ENCODE measurements around the gene CD180.

CD180 gene

DNA sequence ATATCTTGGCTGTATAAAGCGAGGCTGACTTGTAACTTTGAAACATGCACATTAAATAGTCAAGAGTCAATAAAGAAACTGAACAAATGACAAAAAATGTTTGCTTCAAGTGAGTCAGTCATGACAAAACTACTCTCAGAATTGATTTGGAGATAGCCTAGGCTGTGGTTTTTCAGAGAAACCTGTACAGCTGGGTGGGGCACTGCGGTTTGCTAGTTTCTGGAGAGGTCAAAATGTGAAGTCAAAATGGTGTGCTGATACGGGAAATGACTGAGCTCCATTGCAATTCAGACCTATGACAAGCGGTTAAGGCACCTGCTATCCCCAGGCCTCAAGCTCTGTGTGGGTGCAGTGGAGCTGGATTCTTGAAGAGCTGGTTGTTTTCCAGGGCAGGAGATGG lies 10.3 kb upstream of the CD180 start:
- no peak overlapping the region for H3K9ac ChIP-seq (ENCODE audit: low read length)
- peaks cover 25% of the 10 kb centered on the region for H3K4me1 ChIP-seq (ENCODE audit: control insufficient read depth, insufficient read depth, low read length)
- H3K27me3 ChIP-seq (ENCODE audit: control insufficient read depth, insufficient read depth, low read length): no peaks in the 10 kb centered on the region
- H3K36me3 ChIP-seq (ENCODE audit: control insufficient read depth, insufficient read depth, low read length): no peaks in the 10 kb centered on the region
- no peaks in the 10 kb centered on the region for H3K9me3 ChIP-seq (ENCODE audit: control insufficient read depth, low read length)
- H3K4me3 ChIP-seq (ENCODE audit: low read length): no peak overlapping the region

- no peaks in the 10 kb centered on the region for H3K9me3 ChIP-seq (ENCODE audit: control insufficient read depth, low read length)
- no peaks in the 10 kb centered on the region for H3K27me3 ChIP-seq (ENCODE audit: control insufficient read depth, insufficient read depth, low read length)
- H3K4me1 ChIP-seq (ENCODE audit: control insufficient read depth, insufficient read depth, low read length): peaks cover 25% of the 10 kb centered on the region
- H3K36me3 ChIP-seq (ENCODE audit: control insufficient read depth, insufficient read depth, low read length): no peaks in the 10 kb centered on the region
- no peak overlapping the region for H3K4me3 ChIP-seq (ENCODE audit: low read length)
- H3K9ac ChIP-seq (ENCODE audit: low read length): no peak overlapping the region
Observed at GRCh38 chr5:67206461-67206860, 9.9 kb upstream of the CD180 start.

- peaks cover 25% of the 10 kb centered on the region for H3K4me1 ChIP-seq (ENCODE audit: control insufficient read depth, insufficient read depth, low read length)
- no peaks in the 10 kb centered on the region for H3K36me3 ChIP-seq (ENCODE audit: control insufficient read depth, insufficient read depth, low read length)
- no peak overlapping the region for H3K4me3 ChIP-seq (ENCODE audit: low read length)
- no peaks in the 10 kb centered on the region for H3K9me3 ChIP-seq (ENCODE audit: control insufficient read depth, low read length)
- no peak overlapping the region for H3K9ac ChIP-seq (ENCODE audit: low read length)
- H3K27me3 ChIP-seq (ENCODE audit: control insufficient read depth, insufficient read depth, low read length): no peaks in the 10 kb centered on the region
Observed at GRCh38 chr5:67205981-67206380, 9.4 kb upstream of the CD180 start.

DNA sequence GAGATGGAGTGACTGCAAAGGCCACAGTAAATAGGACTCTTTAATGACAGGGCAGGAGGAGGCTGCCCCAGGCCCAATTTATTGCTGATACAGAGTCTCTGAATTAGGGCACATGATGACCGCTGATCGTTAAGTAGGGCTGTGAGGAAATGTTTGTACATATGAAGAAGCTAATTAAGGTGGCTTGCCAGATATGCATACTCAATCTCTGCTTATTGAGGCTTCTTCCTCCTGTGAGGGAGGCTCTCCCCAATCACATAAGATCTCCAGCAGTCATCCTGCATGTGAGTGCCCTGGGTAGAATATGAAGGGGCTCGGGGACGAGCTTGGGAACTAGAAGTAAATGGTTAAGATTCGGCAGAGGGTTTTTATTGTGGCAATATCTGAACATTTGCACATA lies 8.2 kb upstream of the CD180 start:
- Histone ChIP-seq H3K36me3 (ENCODE audit: control insufficient read depth, insufficient read depth, low read length) (no peaks in the 10 kb centered on the region), H3K27me3 (ENCODE audit: control insufficient read depth, insufficient read depth, low read length) (no peaks in the 10 kb centered on the region), H3K9ac (ENCODE audit: low read length) (no peak overlapping the region), H3K4me3 (ENCODE audit: low read length) (no peak overlapping the region), H3K9me3 (ENCODE audit: control insufficient read depth, low read length) (no peaks in the 10 kb centered on the region), H3K4me1 (ENCODE audit: control insufficient read depth, insufficient read depth, low read length) (peaks cover 25% of the 10 kb centered on the region)

DNA sequence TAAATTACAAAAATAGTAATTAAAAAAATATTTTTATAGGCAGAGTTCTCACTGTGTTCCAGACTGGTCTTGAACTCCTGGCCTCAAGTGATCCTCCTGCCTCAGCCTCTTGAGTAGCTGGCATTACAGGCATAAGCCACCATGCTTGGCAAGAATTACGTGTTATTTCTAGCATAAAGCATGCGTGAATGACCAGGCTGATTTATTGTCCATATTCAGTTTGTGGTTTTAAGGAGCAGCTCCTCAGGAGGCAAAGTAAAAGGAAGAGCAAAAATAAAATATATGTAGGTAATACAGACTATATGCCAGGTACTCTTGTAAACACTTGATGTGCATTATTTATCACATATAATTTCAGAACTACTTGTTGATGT lies 7.1 kb upstream of the CD180 start:
- Histone ChIP-seq H3K9me3 (ENCODE audit: control insufficient read depth, low read length) (no peaks in the 10 kb centered on the region), H3K4me1 (ENCODE audit: control insufficient read depth, insufficient read depth, low read length) (peaks cover 25% of the 10 kb centered on the region), H3K9ac (ENCODE audit: low read length) (no peak overlapping the region), H3K4me3 (ENCODE audit: low read length) (no peak overlapping the region), H3K36me3 (ENCODE audit: control insufficient read depth, insufficient read depth, low read length) (no peaks in the 10 kb centered on the region), H3K27me3 (ENCODE audit: control insufficient read depth, insufficient read depth, low read length) (no peaks in the 10 kb centered on the region)

DNA sequence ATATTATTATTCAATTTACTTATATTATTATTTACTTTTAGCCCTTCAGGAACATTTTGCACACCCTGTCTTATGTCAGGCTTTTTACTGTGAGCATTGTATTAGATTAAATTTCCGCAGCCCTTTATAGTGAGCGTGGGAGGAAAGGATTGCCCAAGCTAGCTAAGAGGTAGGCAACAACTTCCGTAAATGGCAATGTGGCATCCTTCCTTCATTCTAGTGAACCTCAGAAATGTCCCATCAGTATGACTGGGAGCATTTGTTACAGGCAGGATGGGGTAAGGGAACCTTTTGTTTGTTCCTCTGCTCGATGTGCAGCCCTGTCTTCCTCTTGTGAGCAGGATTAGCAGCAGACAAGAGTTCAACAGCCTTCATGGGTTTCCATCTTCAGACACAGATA lies 6.2 kb upstream of the CD180 start:
- Histone ChIP-seq H3K9me3 (ENCODE audit: control insufficient read depth, low read length) (no peaks in the 10 kb centered on the region), H3K4me3 (ENCODE audit: low read length) (no peak overlapping the region), H3K4me1 (ENCODE audit: control insufficient read depth, insufficient read depth, low read length) (peaks cover 21% of the 10 kb centered on the region), H3K9ac (ENCODE audit: low read length) (no peak overlapping the region), H3K36me3 (ENCODE audit: control insufficient read depth, insufficient read depth, low read length) (no peaks in the 10 kb centered on the region), H3K27me3 (ENCODE audit: control insufficient read depth, insufficient read depth, low read length) (no peaks in the 10 kb centered on the region)

DNA sequence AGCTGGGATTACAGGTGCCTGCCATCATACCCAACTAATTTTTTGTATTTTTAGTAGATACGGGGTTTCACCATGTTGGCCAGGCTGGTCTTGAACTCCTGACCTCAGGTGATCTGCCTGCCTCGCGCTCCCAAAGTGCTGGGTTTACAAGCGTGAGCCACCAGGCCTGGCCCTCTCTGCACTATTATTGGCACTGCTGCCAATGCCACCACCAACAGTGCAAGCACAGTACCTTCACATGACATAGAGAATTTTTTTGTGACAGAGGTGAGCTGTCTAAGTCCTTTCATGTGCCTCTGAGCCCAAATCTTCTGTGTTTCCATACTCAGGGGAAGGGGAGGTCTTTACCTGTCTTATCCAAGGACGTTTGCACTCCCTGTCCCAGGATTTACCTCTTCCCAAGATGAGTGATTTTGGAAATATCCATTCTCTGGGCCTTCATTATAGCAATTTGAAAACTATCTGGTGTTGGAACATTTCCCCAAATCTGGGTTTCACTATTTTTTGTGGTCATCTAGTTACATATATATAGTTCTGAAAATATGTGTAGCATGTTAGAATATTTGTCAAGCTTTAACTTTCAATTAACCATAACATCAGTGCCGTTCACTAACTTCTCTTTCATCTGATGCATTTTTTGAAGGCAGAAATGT lies 5.4 kb upstream of the CD180 start:
- Histone ChIP-seq H3K27me3 (ENCODE audit: control insufficient read depth, insufficient read depth, low read length) (no peaks in the 10 kb centered on the region), H3K4me1 (ENCODE audit: control insufficient read depth, insufficient read depth, low read length) (peaks cover 15% of the 10 kb centered on the region), H3K9me3 (ENCODE audit: control insufficient read depth, low read length) (no peaks in the 10 kb centered on the region), H3K36me3 (ENCODE audit: control insufficient read depth, insufficient read depth, low read length) (no peaks in the 10 kb centered on the region), H3K4me3 (ENCODE audit: low read length) (no peak overlapping the region), H3K9ac (ENCODE audit: low read length) (no peak overlapping the region)

DNA sequence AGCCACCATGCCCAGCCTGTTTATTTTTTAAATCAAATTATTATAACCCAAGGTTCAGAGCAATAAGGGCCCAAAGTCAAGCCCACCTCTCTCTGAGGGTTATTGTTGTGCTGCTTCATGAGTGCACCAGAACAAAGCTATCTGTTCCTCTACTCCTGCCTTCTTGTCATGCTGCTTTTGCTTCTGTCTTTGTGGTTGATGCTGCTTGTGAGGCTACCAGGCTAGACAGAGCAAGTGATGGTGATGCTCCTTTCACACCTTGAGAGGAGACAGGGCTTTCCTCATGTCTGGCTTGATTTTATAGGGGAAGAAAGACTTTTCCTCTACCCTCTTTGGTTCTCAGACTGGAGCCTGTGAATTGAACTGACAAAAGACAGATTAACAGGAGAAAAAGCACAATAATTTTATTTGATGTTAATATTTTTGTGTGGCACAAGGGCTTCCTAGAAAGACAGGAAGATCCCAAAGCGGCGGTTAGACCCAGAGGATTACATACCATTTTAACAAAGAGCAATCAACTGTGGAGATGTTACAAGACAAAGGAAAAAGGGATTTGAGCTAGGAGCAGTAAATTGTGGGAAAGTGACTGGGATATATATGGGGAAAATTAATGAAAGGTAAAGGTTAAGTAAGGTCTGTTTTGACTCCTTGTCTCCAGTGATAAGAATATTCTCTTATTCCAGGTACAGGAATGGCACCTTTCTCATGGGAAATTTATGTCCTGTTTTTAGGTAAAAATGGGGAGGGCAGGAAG lies 4.4 kb upstream of the CD180 start:
- Histone ChIP-seq H3K9ac (ENCODE audit: low read length) (no peak overlapping the region), H3K36me3 (ENCODE audit: control insufficient read depth, insufficient read depth, low read length) (no peaks in the 10 kb centered on the region), H3K27me3 (ENCODE audit: control insufficient read depth, insufficient read depth, low read length) (no peaks in the 10 kb centered on the region), H3K4me3 (ENCODE audit: low read length) (no peak overlapping the region), H3K9me3 (ENCODE audit: control insufficient read depth, low read length) (no peaks in the 10 kb centered on the region), H3K4me1 (ENCODE audit: control insufficient read depth, insufficient read depth, low read length) (peaks cover 10% of the 10 kb centered on the region)

GRCh38 chr5:67199859-67200258 lies 3.3 kb upstream of the CD180 start:
- Histone ChIP-seq H3K27me3 (ENCODE audit: control insufficient read depth, insufficient read depth, low read length) (no peaks in the 10 kb centered on the region), H3K4me3 (ENCODE audit: low read length) (no peak overlapping the region), H3K9me3 (ENCODE audit: control insufficient read depth, low read length) (no peaks in the 10 kb centered on the region), H3K4me1 (ENCODE audit: control insufficient read depth, insufficient read depth, low read length) (peaks cover 8% of the 10 kb centered on the region), H3K9ac (ENCODE audit: low read length) (no peak overlapping the region), H3K36me3 (ENCODE audit: control insufficient read depth, insufficient read depth, low read length) (no peaks in the 10 kb centered on the region)

DNA sequence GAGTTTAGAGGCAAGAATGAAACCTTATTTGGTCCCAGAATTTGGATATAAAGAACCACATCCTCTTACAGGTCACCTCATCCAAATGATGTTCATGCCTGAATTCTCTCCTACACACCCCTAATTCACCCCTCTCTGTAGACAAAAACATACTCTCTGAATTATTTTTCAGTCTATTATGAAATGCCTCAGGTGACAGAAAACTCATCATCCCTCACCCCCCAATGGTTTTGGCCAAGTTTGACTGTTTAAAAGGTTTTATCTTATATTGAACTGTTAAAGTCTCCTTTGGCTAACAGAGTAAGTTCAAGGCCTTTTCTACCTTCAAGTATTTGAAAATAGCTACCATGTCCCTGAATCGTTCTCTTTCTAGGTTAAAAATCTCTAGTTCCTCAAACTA lies 2.3 kb upstream of the CD180 start:
- Histone ChIP-seq H3K36me3 (ENCODE audit: control insufficient read depth, insufficient read depth, low read length) (no peaks in the 10 kb centered on the region), H3K4me3 (ENCODE audit: low read length) (no peak overlapping the region), H3K9me3 (ENCODE audit: control insufficient read depth, low read length) (no peaks in the 10 kb centered on the region), H3K27me3 (ENCODE audit: control insufficient read depth, insufficient read depth, low read length) (no peaks in the 10 kb centered on the region), H3K9ac (ENCODE audit: low read length) (no peak overlapping the region), H3K4me1 (ENCODE audit: control insufficient read depth, insufficient read depth, low read length) (peaks cover under 1% of the 10 kb centered on the region)

DNA sequence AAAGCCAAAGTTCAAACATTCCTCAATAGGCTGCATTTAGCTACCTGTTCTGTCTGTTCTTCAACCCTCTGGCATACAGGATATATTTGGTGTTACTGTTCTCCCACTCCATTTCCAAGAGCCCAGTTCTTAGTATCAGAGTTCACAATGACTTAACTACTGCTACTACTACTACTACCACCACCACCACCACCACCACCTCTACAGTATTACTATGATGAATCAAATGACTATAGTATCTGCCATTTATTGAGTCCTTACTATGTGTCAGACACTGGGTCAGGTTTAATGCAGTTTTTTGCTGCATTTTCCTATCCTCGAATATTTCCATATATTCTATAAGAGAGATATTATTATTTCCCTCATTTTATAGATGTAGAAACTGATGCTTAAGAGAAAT lies 937 bp upstream of the CD180 start:
- Histone ChIP-seq H3K9me3 (ENCODE audit: control insufficient read depth, low read length) (no peaks in the 10 kb centered on the region), H3K36me3 (ENCODE audit: control insufficient read depth, insufficient read depth, low read length) (no peaks in the 10 kb centered on the region), H3K27me3 (ENCODE audit: control insufficient read depth, insufficient read depth, low read length) (no peaks in the 10 kb centered on the region), H3K9ac (ENCODE audit: low read length) (no peak overlapping the region), H3K4me1 (ENCODE audit: control insufficient read depth, insufficient read depth, low read length) (peaks cover 3% of the 10 kb centered on the region), H3K4me3 (ENCODE audit: low read length) (no peak overlapping the region)

DNA sequence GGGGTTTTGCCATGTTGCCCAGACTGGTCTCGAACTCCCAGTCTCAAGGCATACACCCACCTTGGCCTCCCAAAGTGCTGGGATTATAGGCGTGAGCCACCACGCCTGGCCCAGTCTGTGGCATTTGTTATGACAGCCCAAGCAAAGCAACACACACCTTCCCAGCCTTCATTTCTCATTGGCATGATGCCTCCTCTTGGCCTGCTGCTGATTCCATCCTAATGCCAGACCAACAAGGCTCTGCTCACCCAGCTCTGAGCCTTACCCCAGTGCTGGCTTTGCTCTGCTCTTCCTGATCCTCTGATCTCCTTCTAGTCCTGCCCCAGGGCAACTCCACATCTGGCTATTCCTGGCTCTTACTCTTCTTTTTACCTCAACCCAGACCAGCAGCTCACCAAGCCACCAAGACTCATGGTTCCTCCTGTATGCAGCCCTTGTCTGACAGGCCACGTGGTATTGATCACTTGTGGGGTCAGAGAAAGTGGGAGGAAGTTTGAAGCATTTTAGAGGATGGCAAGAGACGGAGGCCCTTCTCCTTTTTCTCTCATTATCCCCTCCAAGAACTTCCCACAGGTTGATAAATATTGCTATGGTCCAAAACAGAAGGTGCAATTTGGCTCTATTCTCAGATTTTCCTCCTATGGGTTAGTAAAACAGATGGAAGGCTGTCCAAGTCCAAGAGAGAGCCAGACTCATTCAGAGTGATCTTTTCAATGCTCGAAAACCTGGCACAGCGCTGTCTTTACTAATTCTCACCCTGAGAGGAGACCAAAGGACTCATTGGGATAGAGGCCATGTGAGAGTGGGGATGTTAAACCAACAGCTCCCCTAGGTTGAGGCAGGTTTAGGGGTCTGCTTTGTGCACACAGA lies 958 bp downstream of the CD180 start:
- H3K36me3 ChIP-seq (ENCODE audit: control insufficient read depth, insufficient read depth, low read length): no peaks in the 10 kb centered on the region
- H3K4me3 ChIP-seq (ENCODE audit: low read length): no peak overlapping the region
- peaks cover 3% of the 10 kb centered on the region for H3K4me1 ChIP-seq (ENCODE audit: control insufficient read depth, insufficient read depth, low read length)
- H3K27me3 ChIP-seq (ENCODE audit: control insufficient read depth, insufficient read depth, low read length): no peaks in the 10 kb centered on the region
- no peak overlapping the region for H3K9ac ChIP-seq (ENCODE audit: low read length)
- H3K9me3 ChIP-seq (ENCODE audit: control insufficient read depth, low read length): no peaks in the 10 kb centered on the region

Measured in mucosa of stomach (tissue), 1 donor.